GM21529 (cell line): ENCODE measurements around the gene TRIP11.

Source experiments
- ATAC-seq: cut with Tn5 transposase; IDR thresholded peaks from one replicate; pipeline ENCODE4 v1.9.1; 2021; ENCODE audit not compliant: unreplicated experiment

TRIP11 gene

DNA sequence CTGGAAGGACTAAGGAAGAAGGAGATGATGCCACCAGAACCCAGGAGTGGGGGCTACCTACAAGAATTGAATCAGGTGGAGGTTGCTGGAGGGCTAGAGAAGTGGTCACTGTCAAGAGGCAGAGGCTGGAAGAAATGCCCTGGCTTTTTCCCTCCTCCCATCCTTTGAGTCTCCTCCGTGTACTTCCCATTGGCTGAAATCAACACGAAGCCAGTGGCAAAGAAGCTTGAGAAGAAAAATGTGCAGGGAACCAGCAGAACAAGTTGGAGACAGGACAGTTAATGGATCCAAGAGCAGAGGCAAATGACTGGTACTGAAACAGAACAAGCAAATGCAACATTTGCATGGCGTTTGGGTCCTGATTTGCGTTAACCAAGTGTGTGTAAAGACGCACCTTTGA, 83.2 kb downstream of the TRIP11 start:
- ATAC-seq: no peak

DNA sequence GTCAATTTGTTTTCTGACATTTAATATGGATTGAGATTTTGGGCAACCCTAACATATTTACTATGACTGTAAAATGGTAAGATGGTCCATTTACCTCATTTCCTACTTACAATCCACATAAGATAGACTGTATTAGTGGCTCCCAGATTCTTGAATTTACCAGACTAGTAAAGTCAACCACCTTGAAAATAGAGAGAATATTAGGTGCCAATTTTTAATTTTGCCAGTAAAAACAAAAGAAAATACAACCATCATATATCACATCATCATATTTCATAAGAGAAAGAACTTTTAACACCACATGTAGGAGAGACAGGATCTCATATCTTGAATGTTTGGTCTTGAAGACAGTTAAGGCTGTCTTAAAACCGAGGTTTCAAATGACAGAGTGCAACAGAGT, 84.7 kb downstream of the TRIP11 start:
- no peak for ATAC-seq

DNA sequence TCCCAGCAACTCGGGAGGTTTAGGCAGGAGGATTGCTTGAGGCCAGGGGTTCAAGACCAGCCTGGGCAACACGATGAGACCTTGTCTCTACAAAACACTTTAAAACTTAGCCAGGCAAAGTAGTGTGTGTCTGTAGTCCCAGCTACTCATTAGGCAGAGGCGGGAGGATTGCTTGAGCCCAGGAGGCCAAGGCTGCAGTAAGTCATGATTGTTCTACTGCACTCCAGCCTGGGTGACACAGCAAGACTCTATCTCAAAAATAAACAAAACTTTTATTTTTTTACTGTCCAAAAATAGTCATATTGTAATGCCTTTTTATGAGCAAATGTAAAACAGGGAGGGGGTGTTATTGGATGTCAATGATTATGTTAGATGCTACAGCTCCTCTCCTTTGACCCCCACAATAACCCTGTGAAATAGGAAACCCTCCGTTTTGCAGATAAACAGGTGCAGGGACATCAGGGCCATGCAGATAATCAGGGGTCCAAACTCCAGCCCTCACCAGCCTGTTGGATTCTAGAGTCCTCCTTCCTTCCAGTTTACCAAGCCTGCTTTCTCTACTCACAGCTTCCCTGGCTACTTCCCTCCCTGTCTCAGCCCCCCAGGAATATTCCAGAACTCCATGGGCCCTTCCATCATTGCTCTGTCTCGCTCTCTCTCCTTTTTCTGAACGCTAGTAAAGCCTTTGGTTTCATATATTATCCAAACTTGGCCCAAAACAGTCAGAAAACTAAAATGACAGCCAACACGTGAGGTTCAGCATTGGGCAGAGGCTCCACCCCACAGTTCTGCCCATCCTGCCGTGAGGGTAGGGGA, 86.5 kb downstream of the TRIP11 start:
- no peak for ATAC-seq

DNA sequence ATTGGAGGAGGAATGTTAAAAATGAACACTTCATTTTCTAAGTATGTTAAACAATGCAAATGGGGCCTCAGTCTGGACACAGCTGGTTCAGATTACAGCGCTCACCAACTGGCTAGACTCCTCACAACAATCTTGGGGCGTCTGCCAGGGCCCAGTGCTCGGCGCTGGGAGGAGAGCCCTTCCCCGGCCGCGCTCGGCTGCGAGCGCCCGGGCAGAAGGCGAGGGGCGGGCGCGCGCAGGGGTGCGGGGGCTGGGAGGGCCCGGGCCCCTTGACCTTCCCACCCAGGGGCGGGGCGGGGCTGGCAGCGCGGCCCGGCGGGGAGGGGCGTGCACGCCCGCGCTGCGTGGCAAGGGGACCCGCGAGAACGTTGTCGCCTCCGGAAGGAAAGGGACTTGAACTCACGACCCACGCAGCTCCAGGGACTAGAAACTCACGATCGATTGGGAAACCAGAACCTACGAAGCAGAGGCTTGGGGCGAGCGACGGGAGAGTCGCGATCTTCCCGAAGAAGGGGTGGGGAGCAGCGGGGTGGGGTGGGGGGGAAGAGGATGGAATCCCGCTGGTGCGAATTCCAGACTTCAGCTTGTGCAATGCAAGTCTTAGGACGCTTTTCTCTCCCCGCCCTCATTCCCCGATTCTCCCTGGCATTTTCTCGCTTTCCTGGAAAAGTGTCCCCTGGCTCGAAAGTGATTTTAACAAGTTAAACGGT, 92.2 kb downstream of the TRIP11 start, which contains the start of gene FBLN5:
TSS of gene FBLN5 (minus strand) at position 220 of the 710 bp plus-strand sequence. CDS start 465 bp downstream, outside the sequence.
- no peak for ATAC-seq

- no peak for ATAC-seq
Measured at GRCh38 chr14:91946622-91947474, 93.0 kb downstream of the TRIP11 start.

DNA sequence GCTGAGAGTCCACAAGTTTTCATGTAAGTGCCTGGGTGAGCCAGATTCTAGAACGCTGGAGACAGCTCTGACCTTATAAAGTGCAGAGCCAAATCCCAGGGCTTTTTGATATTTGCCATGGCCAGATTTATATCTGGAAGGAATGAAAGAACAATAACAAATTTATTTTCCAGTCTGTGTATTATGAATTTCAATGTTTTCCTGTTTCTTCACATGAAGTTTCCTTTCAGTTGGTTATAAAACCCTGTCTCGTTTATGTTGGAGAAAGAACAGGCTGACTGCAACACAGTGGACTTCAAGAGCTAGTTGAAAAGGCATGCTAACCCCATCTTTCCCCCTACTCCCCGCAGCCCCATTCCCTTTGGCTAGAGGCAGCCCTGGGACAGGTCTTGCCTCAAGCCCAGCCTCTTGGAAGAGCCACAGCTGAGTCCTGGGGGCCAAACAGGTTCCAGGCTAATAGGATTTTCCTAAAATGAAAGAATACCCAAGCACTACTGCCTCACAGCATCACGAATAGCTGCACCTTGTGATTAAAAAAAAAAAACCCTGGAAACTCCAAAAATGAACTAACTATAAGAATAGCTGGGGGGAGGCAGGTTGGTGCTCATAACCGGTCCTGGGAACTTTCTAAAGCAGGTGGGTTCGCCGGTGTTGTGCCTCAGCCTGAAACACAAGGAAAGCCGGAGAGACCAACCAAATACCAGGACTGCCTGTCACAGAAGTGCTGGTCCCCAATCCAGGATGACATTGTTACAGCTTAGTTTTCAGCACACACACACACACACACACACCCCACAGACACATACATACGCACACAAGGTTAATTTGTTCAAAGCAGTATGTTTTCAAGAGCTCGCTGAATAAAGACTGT, 93.9 kb downstream of the TRIP11 start:
- no peak for ATAC-seq

GRCh38 chr14:91942946-91943345, 96.9 kb downstream of the TRIP11 start:
- no peak for ATAC-seq

DNA sequence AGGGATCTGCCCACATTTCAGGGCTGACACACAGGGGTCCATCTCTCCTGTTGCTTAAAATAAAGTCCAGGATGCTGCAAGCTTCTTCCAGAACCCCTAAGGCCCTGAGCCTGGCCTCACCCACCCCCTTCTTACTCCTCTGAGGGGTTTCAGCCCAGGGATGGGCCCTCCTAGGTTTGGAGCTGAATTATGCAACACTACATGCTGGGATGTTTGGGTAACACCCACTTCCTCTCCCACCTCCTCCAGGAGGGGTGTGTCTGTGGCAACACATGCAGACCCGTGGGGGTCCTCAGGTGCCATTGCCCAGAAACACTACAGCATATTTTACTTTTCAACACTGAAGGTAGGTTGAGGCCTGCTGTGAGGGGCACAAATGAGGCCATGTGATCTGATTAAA, 97.7 kb downstream of the TRIP11 start:
- ATAC-seq: no peak

- no peak for ATAC-seq
Measured at GRCh38 chr14:91940209-91940608, 99.7 kb downstream of the TRIP11 start.

- ATAC-seq: no peak
Measured at GRCh38 chr14:91935586-91935985, 104.3 kb downstream of the TRIP11 start.

DNA sequence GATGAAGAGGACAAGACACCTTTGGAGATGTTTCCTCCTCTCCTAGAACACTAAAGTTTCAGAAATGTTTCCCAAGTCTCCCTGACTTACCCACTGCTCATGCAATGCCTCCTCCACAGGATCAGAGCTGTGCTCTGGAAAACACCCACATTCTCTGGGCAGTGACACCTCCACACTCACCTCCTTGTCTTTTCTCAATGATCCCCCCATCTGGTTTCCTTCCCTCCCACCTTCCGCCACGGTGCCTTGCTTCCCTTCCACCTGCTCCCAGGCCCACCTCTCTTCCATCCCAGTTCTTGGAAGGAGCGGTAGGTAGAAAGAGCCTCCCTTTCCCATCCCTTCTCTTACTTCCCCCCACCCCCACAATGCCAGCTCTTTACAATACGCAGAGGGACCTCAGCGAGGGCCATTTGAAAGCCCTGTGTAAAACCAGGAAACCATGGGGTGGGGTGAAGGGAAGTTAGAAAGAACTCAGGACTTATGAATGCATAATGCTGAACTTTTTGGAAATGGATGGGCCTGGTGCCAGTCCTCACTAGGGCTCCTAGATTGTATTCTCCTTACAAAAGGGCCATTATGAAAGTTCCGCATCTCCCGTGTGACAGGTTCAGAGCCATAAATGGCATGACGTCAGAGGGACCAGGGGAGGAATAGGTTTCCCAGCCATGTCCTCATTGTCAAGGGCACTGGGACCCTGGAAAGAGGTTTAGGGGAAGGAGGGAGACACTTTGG, 105.1 kb downstream of the TRIP11 start:
- no peak for ATAC-seq

DNA sequence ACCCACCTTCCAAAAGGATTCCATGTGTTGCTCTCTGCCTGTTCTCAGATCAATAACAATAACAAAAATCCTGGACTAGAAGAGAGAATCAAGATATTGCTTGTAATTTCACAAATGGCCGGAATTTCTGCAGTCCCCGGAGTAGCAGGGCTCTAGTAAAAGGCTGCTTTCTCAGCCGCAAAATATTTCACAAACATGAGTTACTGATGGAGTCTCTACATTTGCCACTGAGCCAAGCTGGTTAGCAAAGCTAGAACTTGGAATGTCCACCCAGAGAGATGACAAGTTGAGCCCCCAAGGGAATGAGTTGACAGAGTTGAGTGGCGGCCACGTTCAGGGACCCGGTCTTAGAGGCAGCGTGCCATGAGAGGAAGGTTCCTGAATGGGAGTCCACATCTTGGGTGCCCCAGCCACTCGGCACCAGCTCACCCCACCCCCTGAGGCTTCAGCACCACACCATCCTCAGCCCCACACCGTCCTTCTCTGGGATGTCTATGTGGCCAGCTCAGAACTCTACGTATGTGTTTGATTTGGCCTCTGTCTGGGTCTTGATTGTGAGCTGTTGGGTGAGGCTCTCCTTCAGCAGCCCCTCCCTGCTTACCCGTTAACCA, 108.3 kb downstream of the TRIP11 start:
- ATAC-seq: no peak

DNA sequence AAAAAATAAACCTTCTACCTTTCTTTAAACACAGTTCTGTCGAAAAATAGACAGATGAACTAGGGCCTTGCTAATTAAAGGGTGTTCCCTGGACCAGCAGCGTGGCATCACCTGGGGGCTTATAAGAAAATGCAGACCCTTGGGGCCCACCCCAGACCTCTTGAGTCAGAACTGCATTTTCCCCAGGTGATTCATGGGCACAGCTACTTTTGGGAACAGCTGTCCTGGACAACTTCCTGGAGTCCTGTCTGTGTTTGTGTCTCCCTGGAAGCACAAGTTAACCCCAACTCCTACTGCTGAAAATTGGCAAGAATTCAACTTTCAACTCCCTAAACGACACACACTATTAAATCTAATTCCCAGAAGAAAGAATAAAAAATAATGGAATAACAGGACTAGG, 110.2 kb downstream of the TRIP11 start:
- ATAC-seq: no peak

DNA sequence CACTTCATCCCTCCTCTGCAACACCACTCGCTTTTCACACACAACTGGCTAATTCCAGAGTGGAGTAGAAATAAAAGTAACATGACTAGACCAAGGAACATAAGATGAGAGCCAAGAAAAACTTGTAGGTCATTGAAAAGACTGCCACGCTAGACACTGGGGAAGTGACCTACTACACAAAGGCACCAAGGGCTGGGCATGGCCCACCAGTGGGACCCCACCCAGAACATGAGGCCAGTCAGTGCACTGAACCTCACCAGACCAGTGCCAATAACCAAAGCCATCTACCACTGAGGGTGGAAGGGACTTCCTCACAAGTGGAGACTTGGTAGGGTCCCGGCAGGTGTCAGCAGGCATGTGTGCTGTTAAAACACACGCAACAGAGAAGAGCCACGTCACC, 112.1 kb downstream of the TRIP11 start:
- no peak for ATAC-seq

DNA sequence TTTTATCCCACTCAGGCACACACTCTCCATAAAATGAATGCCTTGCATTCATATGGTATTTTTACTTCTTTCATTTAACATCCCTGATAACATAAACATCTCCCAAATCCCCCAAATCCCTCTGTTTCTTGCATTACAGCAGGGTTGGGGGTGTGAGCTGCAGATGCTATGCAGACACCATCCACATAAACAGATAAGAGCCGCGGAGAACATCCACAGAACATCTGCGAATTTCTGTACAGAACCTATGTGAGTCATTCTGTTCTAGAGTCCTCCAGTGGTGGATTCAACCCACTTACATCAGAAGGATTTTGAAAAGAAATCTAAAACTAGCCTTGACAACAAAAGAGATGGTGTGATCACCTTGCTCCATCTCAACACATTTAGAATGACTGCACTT, 112.7 kb downstream of the TRIP11 start:
- ATAC-seq: no peak

DNA sequence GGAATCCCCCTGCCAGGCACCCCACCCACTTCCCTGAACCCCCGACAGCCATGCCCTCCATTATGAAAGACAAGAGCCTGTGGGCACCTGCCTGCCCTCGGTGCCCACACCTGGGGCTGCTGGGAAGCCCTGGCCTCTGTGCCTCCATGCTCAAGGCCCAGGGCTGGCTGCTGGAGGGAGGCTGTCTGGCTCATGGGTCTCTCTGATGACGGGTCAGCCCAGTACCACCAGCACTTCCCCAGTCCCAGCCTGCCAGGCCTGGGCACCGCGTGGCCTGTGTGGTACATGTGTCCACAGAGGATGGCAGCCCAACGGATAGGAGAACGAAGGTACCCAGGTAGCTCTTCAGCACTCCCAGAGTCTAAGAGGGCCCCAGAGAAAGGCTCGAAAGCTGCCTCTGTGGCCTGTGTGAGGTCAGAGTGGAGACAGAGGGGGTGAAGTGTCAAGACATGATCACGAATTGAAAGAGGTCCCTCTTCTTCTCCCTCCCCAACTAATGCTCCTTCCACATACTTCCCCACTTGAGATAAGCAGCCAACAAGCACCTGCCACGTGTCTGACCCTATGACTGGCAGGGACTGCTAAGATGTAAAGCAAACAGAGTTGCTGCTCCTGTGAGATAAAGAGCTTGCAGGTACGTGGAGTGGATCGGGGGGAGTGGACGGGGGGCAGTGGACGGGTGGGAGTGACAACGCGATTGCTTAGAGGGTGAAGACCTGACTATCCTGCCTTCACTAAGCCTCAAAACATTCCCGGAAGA, 113.5 kb downstream of the TRIP11 start:
- ATAC-seq: no peak

DNA sequence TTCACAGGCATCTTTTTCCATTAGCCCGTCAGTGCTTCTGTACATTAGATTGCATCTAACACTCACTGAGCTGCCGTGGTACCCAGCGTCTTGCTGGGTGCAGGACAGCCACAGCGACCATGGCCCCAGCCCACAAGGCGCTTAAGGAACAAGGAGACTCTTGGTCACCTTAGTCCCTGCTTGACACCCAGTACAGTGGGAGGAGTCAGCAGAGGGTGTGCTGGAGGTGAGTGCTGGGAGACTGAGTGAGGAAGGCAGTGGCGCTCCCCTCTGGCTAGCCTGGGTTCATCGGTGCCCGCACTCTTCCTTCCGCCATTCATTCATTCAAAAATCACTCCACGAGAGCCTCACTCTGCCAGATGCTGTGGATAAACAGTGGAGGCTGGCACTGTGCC, 114.1 kb downstream of the TRIP11 start:
- no peak for ATAC-seq

DNA sequence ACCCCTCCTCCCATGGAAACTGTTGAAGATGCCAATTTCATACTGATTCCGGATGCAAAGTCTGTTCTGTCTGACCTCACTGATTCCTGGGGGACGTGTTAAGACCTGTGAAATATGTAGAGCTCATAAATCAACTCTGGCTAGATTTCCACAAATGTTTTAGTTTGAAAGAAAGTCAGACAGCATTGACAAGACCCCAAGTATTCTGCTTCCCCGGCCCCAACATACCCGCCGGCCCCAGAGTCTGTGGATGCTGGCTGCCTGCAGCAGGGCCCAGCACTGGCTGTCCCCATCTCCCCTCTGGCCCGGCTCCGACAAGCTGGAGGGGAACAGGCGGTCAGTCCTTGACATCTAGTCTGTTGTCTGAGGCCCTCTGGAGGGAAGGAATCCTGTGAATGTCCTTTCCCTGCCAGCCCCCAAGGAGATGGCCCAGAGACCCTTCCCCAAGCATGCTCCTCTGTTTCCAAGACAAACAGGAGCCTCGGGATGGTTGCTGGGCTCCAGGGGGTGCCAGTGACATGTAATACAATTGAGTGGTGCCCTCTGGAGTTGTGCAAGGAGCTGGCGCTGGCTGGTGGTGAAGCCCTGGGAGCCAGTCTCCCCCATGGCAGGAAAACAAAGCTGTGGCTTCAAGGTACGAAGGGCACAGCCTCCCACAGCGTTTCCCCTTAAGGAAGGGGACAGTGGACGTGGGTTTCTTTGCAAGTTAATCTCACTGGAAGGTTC, 114.7 kb downstream of the TRIP11 start:
- ATAC-seq: no peak
